ENCODE measurements around the gene TMBIM6. TPM values are rescaled to one million over a fixed set of nuclear protein-coding genes. Genes with fewer than 3 reads are reported as not detected.
A peak's percentile ranks its signal among the peaks of the same experiment; 100 is the strongest.

The TMBIM6 gene
- polyA plus RNA-seq, 2 of the 4 experiments (the other 2 are of a cell fraction), result 331 to 1,255 TPM

- DNase-seq (ENCODE audit: low read depth in 1 of 2, low spot score in 1 of 2) (peak in 1 of 2 experiments; percentile 23), FAIRE-seq (no peak), ATAC-seq (peak in 1 of 2 experiments; percentile 56; a peak in 3 of 6 replicates)
- CTCF ChIA-PET, result interaction anchor here (0.6 to 3.8 kb wide), 7 partner anchors 7 to 290 kb away, joined by 3 to 18 read pairs (median 4); no protein-coding TSS in a partner anchor
- peaks cover 2% of the 10 kb centered on the region; the same call in 1 of the 3 replicates for H3K9me3 ChIP-seq
- peak overlapping the region; percentile 49 for H3K4me2 ChIP-seq
- H3K27ac ChIP-seq, result peak overlapping the region in 1 of 2 experiments; percentile 57; a peak in 4 of 6 replicates
- TF ChIP-seq JUNB (IDR thresholded peaks at IDR 0.05) (no peak), REST (IDR thresholded peaks at IDR 0.05) (no peak), ZC3H11A (IDR thresholded peaks at IDR 0.05) (no peak), BCL3 (IDR thresholded peaks at IDR 0.05) (no peak), MAFK (IDR thresholded peaks at IDR 0.05; ENCODE audit: partially characterized antibody) (peak; percentile 81), MAX (IDR thresholded peaks at IDR 0.05) (no peak), NFE2L2 (conservative IDR thresholded peaks at IDR 0.05; ENCODE audit: low read length) (peak; percentile 68)
- peaks cover 17% of the 10 kb centered on the region for H3K4me1 ChIP-seq
- no peak overlapping the region for H3K4me3 ChIP-seq
- POLR2A ChIA-PET, result no interaction called here
- 93% methylated on average over 4 of the region's 4 CpGs for WGBS (ENCODE audit: missing lambda C conversion rate)
Observed at GRCh38 chr12:49784756-49785409, 43.5 kb downstream of the TMBIM6 start.

- no peak overlapping the region for H3K4me2 ChIP-seq
- POLR2A ChIA-PET, result no interaction called here
Observed at GRCh38 chr12:49787672-49788071, 46.3 kb downstream of the TMBIM6 start.

GRCh38 chr12:49789992-49790391, 48.6 kb downstream of the TMBIM6 start:
- peak; percentile 7 to 52; a peak in 3 of 6 replicates for ATAC-seq
- TF ChIP-seq HDAC2 (IDR thresholded peaks at IDR 0.05) (no peak), HOXB5 (CRISPR knock-in tag; IDR thresholded peaks at IDR 0.05) (no peak), E2F6 (IDR thresholded peaks at IDR 0.05; ENCODE audit: borderline replicate concordance, low read depth) (no peak), KDM5A (IDR thresholded peaks at IDR 0.05) (no peak), SREBF2 (IDR thresholded peaks at IDR 0.05) (no peak), ELK1 (IDR thresholded peaks at IDR 0.05; ENCODE audit: low read depth, low read length) (no peak), JUN (IDR thresholded peaks at IDR 0.05) (no peak), RCOR1 (IDR thresholded peaks at IDR 0.05; ENCODE audit: low read depth, low read length) (no peak), ATOH8 (CRISPR knock-in tag; IDR thresholded peaks at IDR 0.05; ENCODE audit: low read depth) (no peak), CHD2 (IDR thresholded peaks at IDR 0.05; ENCODE audit: low read length, partially characterized antibody) (no peak), SMC3 (IDR thresholded peaks at IDR 0.05) (no peak), JUNB (IDR thresholded peaks at IDR 0.05) (no peak), MAX (IDR thresholded peaks at IDR 0.05) (no peak), FOXS1 (CRISPR knock-in tag; IDR thresholded peaks at IDR 0.05) (no peak), HOXB13 (CRISPR knock-in tag; IDR thresholded peaks at IDR 0.05; ENCODE audit: low read depth) (no peak), EHMT2 (IDR thresholded peaks at IDR 0.05; ENCODE audit: low read depth) (no peak), ZFP36 (IDR thresholded peaks at IDR 0.05; ENCODE audit: borderline replicate concordance, partially characterized antibody) (no peak), TP53 (CRISPR knock-in tag; IDR thresholded peaks at IDR 0.05) (no peak)

More at GRCh38 chr12:49787672-49788071, 46.3 kb downstream of the TMBIM6 start:
- Histone ChIP-seq H3K9me3 (peaks cover 2% of the 10 kb centered on the region; the same call in 1 of the 3 replicates), H3K4me1 (peaks cover 17% of the 10 kb centered on the region), H3K4me3 (no peak overlapping the region), H3K27ac (no peak overlapping the region)
- no peak for FAIRE-seq
- CTCF ChIA-PET, result interaction anchor here (3.1 kb wide), 1 partner anchor 10 kb away, joined by 14 read pairs; no protein-coding TSS in a partner anchor
- WGBS (ENCODE audit: missing lambda C conversion rate), result 96% methylated on average over 2 of the region's 2 CpGs
- peak; percentile 62; the same call in 1 of the 2 replicates for TF ChIP-seq KDM1A (IDR thresholded peaks at IDR 0.05; ENCODE audit: low read depth)
- TF ChIP-seq HEYL (CRISPR knock-in tag; IDR thresholded peaks at IDR 0.05), result no peak
- no peak for ATAC-seq
- no peak for DNase-seq (ENCODE audit: low read depth in 1 of 2, low spot score in 1 of 2)

More at GRCh38 chr12:49789992-49790391, 48.6 kb downstream of the TMBIM6 start:
- Histone ChIP-seq H3K4me1 (peaks cover 7% of the 10 kb centered on the region), H3K9me3 (peaks cover 2% of the 10 kb centered on the region; the same call in 1 of the 3 replicates), H3K27ac (no peak overlapping the region), H3K4me3 (no peak overlapping the region), H3K4me2 (no peak overlapping the region)
- DNase-seq (ENCODE audit: low read depth in 1 of 2, low spot score in 1 of 2), result peak; percentile 28 to 30
- no peak for FAIRE-seq
- WGBS (ENCODE audit: missing lambda C conversion rate), result 74% methylated on average over 3 of the region's 3 CpGs
- POLR2A ChIA-PET, result no interaction called here
- CTCF ChIA-PET, result no interaction called here

Measured in A549 (cell line).